HL-60/S4 treated with retinoic acid at 250 ng/mL for 4 days and 3 days (cell line): ENCODE data around the gene PPIA.
"Not testable (repeated sequence)": the region's sequence is repeated elsewhere in the genome, so short reads cannot be mapped to it uniquely, and the experiment has no call there.

Source experiments
- in situ Hi-C: fragments of 300-500 bp; cut with MboI; formaldehyde crosslinking; loops from 2 replicates; pipeline ENCODE4 v1.7.0; 2022; ENCODE audit warnings: low sequenced_read_pairs

Gene PPIA

DNA sequence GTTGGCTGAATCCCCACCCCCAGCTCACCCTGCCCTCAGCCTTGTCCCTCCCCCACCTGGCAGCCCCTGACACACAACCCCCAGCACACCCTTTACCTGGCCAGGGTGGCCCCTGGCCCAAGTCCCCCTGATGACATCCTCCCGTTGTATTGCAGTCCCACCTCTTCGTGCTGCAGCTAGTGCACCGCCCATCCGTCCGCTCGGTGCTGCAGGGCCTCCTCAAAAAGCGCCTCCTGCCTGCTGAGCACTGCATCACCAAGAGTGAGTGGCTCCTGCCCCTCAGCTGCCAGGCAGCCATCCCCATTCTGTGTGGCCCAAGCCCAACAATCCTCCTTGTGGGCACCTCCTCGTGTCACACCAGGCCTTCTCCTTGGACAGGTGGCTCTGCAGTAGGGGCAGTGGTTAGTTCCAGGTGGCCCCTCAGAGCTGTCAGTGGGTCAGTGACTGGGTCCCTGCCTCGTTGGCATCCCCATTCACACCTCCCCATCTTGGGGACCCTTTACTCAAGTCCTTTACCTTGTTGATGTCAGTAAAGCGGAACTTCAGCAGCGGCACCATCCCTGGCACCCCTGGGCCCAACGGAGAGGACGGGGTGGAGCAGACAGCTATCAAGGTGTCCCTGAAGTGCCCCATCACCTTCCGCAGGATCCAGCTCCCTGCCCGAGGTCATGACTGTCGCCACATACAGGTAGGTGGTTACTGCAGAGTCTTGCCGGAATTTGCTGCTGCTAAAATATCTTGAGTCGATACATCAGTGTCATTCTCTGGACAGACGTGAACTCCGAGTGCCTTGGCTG is 33.6 kb upstream of the PPIA start:
- in situ Hi-C loops, result no loop called here

DNA sequence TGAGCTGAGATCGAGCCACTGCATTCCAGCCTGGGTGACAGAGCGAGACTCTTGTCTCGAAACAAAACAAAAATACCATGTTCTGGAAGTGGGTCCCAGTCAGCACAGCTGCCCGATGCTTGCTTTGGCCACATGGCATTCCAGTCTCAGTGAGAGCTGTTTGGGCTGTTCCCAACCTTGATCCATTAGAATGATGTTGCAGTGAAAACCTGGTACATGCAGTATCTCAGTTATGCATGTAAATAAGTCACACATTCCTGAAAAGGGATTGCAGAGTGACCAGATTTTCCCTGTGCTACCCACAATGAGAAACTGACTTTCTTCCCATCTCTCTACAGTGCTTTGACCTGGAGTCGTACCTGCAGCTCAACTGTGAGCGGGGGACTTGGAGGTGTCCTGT is 32.4 kb upstream of the PPIA start:
- in situ Hi-C loops, result no loop called here

DNA sequence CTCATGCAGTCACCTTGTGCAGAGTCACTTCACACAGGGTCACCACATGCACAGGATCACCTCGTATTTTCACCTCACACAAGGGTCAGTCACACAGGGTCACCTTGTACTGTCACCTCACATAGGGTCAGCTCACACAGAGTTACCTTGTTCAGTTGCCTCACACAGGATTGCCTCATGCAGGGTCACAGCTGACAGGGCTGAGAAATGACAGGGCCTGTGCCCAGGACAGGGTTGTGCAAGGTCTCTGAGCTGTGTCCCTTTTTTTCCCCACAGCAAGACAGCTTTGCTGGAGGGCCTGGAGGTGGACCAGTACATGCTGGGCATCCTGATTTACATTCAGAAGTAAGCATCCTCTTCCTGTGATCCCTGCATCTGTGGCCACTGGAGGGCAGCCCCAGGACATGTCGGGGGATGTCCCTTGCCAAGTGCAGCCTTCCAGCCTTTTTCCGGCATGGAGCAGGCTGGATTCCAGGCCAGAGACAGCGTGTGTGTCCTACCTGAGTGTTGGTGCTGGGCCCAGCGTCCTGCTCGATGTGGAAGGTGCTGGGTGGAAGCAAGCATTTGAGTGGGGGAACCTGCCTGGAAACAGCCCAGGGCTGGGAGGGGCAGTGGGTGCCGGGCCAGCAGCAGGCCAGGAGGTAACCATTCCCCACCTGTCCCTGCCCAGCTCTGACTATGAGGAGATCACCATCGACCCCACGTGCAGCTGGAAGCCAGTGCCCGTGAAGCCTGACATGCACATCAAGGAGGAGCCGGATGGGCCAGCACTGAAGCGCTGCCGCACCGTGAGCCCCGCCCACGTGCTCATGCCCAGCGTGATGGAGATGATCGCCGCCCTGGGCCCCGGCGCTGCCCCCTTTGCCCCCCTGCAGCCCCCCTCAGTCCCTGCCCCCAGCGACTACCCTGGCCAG is 31.6 kb upstream of the PPIA start:
- in situ Hi-C loops, result no loop called here

DNA sequence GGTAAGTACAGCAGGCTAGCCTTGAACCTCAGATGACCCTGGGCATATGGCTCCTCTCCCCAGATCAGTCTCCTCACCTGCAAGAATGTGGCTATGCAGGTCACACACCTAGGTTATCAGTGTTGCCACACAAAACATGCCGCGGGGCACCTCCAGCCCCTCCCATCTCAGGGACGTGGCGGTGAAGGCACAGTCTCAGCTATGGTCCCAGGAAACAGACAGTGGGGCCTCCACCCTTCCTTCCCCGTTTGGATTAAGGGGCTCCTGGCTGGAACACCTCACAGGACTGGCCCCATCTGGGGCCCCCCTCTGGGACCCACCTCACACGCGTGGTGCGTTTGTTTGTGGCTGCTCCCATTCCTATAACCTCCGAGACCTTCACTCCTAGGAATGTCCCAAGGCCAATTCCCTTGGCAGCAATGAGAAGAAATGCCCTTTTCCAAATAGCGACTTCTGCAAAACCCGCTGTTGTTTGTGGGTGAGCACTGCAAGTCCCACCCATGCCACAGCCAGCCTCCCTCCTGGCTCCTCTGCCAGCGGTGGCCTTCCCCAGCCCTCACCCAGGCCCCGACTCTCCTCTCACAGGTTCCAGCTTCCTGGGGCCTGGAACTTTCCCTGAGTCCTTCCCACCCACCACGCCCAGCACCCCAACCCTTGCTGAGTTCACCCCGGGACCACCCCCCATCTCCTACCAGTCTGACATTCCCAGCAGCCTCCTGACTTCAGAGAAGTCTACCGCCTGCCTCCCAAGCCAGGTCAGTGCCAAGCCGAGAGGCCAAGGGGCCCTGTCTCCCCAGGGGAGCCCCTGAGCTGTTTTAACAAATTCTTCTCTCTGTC is 30.7 kb upstream of the PPIA start:
- in situ Hi-C loops, result no loop called here

DNA sequence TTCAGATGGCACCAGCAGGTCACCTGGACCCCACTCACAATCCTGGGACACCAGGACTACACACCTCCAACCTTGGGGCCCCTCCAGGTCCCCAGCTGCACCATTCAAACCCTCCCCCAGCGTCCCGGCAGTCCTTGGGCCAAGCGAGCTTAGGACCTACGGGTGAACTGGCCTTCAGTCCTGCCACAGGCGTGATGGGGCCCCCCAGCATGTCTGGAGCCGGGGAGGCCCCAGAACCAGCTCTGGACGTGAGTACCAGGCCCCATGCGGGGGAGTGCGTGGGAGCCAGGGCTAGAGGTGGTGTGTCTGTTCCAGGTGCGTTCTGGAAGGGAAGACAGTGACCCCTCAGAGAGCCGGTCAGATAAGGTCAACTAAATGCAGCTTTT is 30.1 kb upstream of the PPIA start:
- in situ Hi-C loops, result no loop called here

DNA sequence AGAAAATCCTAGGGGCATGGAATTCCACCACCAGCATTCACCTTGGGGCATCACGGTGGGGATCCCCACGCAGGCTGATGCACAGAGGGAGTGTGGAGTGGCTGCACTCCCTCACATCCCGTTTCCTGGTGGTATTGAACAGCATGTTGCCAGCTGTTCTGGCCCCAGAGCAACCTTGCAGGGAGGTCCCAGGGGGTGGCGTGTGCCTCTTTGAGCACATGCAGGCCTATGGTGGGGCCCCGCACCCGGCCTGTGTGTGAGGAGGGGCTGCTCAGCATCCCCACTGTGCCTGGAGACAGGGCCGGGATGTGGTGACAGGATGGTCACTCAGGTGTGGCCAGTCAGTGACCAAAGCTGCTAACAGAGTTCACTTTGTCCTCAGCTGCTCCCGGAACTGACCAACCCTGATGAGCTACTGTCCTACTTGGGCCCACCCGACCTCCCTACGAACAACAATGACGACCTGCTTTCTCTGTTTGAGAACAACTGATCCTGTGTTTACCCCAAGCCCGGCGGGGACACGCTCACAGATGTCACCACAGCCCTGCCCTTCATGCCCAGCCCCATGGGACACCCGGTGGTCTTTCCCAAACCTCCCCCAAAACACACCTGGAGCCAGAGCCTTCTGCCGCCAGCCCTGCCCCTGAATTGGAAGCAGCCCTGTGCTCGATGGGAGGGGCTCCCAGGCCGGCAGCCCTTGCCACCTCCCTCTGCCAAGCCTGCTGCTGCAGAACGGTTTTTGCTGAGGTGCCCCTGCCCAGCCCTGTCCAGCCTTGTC is 29.2 kb upstream of the PPIA start:
- in situ Hi-C loops, result no loop called here

DNA sequence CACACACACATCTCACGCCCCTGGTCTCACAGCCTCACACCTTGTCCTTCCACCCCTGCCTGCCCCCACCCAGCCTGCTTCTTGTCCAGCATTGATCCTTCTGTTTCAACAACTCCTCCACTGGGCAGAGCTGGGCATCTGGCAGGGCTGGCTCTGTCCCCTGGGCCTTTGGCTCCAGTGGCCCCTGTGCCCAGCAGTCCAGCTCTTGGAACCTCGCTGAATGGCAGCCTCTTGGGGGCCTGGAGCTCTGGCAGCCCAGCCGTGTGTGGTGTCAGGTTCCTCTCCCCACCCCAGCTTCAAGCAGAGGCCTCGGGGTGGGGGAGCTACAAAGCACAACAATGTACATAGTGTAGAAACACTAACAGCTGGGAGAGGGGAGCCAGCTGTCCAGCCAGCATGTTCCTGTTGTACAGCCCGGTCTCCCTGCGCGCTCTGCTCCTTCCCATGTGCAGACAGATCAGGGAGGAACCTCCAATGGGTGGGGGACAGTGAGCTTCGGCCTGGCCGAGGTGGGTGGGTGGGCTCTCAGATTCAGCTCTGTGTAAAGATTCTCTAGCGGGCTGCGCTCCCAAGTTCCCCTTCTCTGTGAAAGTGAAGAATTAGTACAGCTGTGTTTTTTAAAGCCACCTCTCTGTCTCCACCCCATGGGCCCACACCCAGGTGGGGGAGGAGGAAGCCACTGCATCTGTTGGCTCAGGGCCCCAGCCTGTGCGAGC is 28.4 kb upstream of the PPIA start:
- in situ Hi-C loops, result no loop called here

DNA sequence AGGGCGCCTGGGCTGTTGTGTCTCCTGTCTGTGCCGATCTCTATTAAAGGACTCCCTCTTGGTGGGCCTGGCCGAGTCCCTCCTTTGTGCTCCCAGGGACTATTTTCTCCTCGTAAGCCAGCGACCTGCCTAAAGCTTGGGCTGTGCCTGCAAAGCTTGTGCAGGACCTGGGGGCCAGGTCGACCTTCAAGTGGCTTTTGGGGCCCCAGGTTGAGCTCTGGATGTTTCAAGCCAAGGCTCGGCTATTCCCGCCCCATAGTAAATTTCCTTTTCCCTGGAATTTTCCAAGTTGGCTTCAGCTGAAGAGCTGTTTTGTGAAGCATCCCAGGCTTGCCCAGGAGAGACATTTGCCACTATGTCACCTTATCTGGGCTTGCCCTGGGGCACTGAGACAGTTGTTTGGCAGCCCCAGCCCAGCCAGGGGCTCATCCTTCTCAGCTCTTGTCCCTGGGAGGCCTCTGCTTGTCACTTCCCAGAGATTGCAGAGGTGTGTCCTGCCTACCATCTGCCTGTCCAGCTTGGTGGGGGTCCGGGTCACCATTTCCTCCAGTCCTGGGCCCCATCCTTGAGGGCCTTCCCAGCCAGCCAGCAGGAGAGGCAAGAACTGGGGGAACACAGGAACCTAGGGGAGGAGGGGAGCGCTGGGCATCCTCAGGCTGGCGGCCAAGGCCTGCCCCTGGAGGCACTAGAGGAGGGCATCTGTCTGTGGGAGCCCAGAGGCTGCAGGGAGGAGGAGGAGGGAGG is 27.7 kb upstream of the PPIA start:
- in situ Hi-C loops, result no loop called here

DNA sequence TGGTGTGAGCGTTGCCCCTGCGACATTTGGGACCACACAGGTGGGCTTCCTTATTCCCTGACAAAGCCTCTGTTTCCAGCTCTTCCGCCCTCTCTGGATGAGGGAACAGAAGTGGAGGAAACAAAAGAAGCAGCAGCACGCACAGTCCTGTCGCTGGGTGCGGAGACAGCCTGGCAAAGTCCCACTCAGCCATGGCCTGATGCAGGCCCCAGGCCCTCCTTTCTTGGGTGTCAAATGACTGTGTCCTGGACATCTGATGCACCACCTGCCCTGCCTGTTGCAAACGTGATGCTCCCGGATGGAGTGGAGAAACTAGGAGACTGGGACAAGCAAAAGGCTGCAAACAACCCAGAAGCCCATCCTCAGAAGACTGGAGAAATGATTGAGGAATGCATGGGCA is 27.1 kb upstream of the PPIA start:
- in situ Hi-C loops, result no loop called here

DNA sequence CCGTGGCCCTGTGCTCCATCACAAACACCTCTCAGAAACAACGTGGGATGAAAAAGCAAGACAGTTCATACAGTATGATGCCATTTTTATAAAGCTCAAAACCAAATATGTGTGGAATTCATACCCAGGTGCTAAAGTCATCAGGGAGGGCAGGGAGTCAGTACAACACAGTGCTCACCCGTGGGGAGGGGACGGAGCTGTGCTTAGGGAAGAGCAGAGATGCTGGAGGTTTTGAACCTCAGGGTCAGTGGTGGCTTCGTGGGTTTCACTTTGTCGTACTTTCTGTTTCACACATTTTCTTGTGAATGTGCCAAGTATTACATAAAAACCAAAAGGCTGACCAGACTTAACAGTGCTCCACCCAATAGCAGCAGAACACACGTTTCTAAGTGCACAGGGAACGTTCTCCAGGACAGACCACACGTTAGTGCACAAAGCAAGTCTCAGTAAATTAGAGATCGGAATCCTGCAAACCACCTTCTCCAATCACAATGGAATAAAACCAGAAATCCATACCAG is 26.6 kb upstream of the PPIA start:
- in situ Hi-C loops, result no loop called here

DNA sequence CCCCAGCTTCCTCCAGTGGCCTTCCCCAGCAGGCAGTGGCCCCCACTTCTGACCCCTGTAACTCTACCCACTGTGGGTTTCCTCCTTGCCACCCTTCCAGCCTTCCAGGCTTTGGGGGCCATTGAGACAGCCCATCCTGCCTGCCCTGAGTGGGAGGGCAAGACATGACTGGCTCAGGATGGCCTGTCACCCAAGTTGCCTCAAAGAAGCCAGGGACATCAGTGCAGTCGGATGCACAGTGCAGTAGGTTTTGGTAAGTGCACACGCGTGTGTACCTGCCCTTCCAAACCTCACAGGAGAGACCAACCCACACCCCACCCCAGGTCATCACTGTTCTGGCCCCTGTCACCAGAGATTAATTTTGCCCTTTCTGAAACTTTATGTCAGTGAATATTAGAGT is 25.1 kb upstream of the PPIA start:
- in situ Hi-C loops, result no loop called here

DNA sequence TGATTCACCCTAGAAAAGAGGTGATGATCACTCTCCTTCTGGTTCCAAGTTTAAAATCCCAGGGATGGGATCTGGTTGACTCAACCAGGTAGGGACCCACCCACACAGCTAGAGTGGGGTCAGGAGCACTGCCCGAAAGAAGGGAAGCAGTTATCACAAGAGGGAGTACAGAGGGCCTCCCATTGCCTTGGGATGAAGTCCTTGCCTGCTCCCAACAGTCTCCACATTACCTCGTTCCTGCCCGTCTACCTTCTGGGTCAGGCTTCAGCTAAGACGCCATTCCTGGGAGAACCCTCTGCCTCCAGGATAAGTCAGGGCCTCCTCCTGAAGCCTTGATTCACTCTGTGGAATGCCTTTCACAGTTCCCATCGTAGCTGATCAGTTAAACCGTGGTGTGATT is 24.0 kb upstream of the PPIA start:
- in situ Hi-C loops, result no loop called here

DNA sequence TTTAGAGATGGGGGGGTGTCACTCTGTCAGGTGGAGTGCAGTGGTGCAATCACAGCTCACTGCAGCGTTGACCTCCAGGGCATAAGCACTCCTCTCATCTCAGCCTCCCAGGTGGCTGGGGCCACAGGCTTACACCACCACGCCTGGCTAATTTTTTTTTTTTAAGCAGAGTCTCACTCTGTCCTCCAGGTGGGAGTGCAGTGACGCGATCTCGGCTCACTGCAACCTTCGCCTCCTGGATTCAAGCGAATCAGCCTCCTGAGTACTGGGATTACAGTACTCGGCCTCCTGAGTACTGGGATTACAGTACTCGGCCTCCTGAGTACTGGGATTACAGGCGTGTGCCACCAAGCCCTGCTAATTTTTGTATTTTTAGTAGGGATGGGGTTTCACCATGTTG is 23.6 kb upstream of the PPIA start:
- in situ Hi-C loops, result no loop called here

DNA sequence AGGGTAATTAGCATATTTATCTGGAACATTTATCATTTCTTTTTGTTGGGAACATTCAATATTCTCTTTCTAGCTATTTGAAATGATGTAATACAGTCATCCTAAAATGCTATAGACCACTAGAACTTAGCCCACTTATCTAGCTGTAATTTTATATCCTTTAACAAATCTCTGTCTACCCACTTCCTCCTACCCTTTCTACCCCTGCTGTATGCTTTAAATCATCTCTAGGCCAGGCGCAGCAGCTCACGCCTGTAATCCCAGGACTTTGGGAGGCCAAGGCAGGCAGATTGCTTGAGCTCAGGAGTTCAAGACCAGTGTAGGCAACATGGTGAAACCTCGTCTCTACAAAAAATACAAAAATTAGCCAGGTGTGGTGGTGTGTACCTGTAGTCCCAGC is 22.0 kb upstream of the PPIA start:
- in situ Hi-C loops, result not testable (repeated sequence)

DNA sequence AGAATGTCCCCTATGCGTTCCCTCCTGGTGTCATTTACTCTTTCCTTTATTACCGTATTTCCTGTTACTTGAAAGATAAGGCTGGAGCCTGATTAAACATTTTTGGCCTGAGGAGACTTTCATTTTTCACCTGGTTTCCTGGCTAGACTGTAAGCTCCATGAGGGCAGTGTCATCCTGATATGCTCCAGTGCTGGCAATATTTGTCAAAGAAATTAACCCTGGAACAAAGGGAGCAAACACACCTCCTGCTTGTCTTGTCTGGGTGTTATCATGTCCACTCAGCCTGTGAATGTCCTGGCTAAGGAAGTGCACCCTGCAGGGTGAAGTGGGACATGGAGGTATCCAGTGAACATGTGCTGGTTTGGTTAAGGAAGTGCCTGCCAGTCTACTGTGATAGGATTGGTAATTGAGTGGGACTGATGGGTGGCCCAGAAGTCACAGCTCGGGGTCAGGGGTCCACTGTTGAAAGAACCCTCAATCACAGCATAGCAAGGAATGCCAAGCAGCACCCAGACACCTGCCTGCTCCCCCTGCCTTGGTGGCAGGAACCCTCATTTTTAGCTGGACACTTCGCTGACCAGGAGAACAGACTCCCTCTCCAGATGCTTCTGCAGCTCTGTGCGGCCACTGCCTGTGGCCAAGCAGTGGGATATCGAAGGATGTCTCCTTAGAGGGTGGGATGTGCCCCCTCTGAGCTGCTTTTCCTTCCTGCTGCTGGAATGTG is 20.9 kb upstream of the PPIA start:
- in situ Hi-C loops, result no loop called here

DNA sequence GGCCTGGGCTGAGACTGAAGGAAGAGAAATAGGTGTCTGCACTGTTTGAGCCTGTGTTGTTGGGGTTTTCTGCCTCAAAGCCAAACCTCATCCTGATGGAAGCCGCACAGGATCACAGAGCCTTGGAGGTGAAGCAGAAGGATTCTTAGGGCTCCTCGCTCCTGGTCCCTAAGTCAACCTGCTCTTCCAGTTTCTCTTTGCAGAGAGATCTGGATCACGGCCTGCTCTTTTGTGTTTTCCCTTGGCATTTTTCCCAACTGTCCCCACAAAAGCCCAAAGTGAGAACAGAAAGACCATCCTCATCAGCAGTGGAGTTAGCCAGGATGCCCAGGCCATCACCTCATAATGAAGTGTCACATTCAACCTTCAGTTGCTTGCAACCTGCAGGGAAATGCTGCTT is 20.3 kb upstream of the PPIA start:
- in situ Hi-C loops, result no loop called here

DNA sequence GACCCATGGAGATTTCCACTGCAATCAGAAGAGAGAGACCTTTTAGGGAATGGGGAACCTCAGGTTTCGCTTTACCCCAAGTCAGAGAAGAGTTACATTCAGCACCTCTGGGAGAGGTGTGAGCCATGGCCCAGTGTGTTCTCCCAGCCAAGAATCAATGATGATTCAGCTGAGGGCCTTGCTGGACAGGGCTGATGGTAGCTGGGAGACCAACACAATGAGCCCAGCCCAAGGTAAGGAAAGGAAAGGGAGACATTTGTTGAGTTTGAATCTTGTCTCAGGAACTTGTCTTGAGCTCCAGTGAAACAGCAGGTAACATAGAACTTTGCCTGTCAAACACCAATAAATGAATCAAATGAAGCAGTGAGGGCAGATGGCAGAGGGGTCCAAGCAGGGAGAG is 14.0 kb upstream of the PPIA start:
- in situ Hi-C loops, result no loop called here

DNA sequence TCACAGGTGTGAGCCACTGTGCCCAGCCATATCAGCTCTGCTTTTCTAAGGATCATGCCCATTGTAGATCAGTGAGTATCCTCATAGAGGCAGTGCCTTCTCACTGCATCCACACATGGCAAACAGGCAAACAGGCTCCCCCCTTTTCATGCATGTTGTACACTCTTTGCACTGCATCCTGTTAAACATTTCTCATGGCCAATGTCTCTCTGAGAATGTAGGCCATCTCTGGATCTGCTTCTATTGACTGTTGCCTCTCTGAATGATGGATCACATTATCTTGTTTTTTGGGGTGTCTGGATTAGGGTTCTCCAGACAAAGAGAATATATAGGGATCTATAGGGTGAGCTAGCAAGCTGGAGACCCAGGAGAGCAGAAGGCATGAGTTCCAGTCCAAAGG is 13.1 kb upstream of the PPIA start:
- in situ Hi-C loops, result no loop called here
